ENCODE data around the gene FAM83G.

FAM83G gene

GRCh38 chr17:19016881-19017280 lies 12.3 kb upstream of the FAM83G start:
- TF ChIP-seq CTCF (IDR thresholded peaks at IDR 0.05; ENCODE audit: low read depth, low read length, missing control alignments) = no peak
- H3K4me3 ChIP-seq (ENCODE audit: low read depth, low read length) = no peak overlapping the region
- no peak for DNase-seq (ENCODE audit: low read depth)

DNA sequence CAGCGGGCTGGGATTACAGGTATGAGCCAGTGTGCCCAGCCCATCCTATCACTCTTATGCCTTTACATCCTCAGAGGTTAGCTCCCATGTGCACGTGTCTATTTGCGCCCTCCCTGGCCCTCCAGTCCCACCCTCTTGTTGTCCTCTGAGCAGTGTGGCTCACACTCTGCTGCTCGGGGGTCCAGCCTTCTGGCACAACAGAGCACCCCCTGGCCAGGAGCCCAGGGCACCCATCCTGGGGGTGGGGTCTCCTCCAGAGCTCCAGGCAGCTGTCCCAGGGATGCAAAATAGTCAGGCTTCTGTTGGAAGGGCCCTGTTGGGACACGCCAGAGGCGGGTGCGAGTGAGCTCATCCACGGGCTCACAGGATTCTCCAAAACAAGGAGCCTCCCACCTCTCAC lies 11.7 kb upstream of the FAM83G start:
- no peak for TF ChIP-seq CTCF (IDR thresholded peaks at IDR 0.05; ENCODE audit: low read depth, low read length, missing control alignments)
- no peak overlapping the region for H3K4me3 ChIP-seq (ENCODE audit: low read depth, low read length)
- DNase-seq (ENCODE audit: low read depth) = no peak

DNA sequence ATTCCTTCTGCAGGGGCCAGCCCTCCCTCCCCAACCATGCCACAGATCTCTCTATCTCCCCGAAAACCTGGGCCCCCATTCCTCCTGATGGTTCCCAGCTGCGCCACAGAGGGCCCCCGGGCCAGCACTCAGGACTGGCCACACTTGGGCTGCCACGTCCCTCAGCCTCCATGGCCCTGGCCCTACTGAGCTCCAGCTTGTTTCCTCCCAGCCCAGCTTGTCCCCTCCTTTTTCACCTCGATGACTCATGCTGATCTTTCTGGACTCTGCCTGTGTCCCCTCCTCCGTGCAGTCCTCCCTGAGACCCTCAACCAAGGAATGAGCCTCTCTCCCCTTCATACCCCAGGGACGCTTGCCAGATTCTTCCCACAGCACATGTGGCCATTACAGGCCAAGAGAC lies 10.9 kb upstream of the FAM83G start:
- H3K4me3 ChIP-seq (ENCODE audit: low read depth, low read length) = no peak overlapping the region
- DNase-seq (ENCODE audit: low read depth) = no peak
- no peak for TF ChIP-seq CTCF (IDR thresholded peaks at IDR 0.05; ENCODE audit: low read depth, low read length, missing control alignments)

DNA sequence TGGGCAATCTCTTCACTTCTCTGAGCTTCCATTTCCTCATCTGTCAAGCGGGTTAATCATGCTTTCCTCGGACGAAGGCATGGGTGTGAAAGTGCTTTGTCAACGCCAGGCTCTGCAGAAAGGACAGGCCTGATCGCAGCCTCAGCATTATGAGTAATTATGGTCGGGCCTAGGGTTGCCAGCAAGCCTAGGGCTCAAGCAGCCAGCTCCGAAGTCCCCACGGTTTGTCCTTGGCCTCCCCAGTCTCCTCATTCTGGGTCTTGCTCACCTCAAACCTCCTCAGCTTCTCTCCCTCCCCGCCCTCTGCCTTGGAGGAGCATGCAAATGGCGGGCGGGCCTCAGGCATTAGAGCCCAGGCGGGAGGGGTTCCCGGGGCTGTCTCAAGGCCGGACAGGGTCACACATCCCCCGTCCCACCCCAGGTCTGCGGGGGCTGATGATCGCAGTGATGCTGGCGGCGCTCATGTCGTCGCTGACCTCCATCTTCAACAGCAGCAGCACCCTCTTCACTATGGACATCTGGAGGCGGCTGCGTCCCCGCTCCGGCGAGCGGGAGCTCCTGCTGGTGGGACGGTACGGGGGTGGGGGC lies 10.2 kb upstream of the FAM83G start:
- no peak for TF ChIP-seq CTCF (IDR thresholded peaks at IDR 0.05; ENCODE audit: low read depth, low read length, missing control alignments)
- no peak for DNase-seq (ENCODE audit: low read depth)
- H3K4me3 ChIP-seq (ENCODE audit: low read depth, low read length) = no peak overlapping the region

DNA sequence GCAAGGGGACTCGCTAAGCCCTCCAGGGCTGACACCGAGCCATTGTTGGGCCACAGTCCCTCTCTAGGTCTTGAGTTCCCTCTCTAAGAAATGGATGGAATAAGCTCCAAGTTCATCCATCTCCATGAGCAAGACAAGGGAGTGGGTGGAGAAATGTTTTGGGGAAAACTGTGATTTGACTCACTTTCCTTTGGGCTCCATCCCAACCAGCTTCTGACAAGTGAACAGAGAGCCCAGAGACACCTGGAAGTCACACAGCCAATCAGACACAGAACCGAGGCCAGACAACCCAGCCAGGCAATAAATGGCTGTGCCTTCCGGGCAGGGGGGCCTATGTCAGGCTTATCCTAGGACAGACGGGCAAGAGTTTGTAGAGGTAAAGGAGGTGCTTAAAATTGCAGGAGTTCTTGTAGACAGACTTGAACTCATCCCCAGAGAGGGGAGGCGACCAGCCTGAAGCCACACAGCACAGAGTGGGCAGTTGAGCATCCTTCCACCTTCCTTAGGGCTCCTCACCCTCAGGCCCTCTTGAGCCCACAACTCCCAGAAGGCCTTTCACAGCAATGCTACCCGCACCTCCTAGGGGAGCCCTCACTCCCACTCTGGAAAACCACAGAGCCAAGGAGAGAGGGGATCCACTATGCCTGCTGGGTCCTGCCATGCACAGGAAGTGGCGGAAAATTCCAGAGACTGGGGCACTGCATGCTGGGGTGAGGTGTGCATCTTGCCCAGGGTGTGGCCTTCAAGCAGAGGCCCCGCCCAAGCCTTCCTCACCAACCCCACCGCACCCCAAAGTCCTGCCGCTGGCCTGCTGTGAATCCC lies 9.5 kb upstream of the FAM83G start:
- DNase-seq (ENCODE audit: low read depth) = no peak
- no peak for TF ChIP-seq CTCF (IDR thresholded peaks at IDR 0.05; ENCODE audit: low read depth, low read length, missing control alignments)
- no peak overlapping the region for H3K4me3 ChIP-seq (ENCODE audit: low read depth, low read length)

DNA sequence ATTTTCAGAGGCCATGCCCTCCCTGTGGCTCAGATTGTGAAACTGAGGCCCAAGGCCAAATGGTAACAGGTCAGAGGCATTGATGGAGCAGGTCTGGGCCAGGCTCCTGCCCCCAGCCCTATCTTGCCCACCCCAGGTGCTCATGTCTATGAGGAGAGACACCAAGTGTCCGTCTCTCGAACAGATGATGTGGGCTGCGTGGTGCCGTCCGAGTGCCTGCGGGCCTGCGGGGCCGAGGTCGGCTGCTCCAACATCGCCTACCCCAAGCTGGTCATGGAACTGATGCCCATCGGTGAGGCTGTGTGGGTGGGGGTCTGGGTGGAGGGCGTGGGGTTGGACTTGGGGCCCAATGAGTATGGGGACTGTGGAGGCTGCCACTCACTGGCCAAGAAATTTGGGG lies 8.7 kb upstream of the FAM83G start:
- no peak for DNase-seq (ENCODE audit: low read depth)
- H3K4me3 ChIP-seq (ENCODE audit: low read depth, low read length) = no peak overlapping the region
- no peak for TF ChIP-seq CTCF (IDR thresholded peaks at IDR 0.05; ENCODE audit: low read depth, low read length, missing control alignments)
